HG02870 (cell line): ENCODE measurements around the gene CCNG1.
A peak's percentile ranks its signal among the peaks of the same experiment; 100 is the strongest.
"Not testable (repeated sequence)": the region's sequence is repeated elsewhere in the genome, so short reads cannot be mapped to it uniquely, and the experiment has no call there.

Experiments
- ATAC-seq: cut with Tn5 transposase; IDR thresholded peaks from one replicate; pipeline ENCODE4 v1.9.1; 2021; ENCODE audit warnings: mild to moderate bottlenecking, moderate library complexity; ENCODE audit not compliant: unreplicated experiment

The CCNG1 gene

GRCh38 chr5:163437309-163438182, at the start of gene CCNG1:
Gene CCNG1, plus strand, starts transcription at chr5:163437595. Its CDS starts 1,662 bp downstream, at chr5:163439257.
- peak; percentile 94 for ATAC-seq

GRCh38 chr5:163395792-163396191, 41.6 kb upstream of the CCNG1 start:
- ATAC-seq: no peak

GRCh38 chr5:163396818-163397340, 40.5 kb upstream of the CCNG1 start:
- ATAC-seq: not testable (repeated sequence)

- ATAC-seq: no peak
These were observed 40.0 kb upstream of the CCNG1 start for GRCh38 chr5:163397354-163397753.

- ATAC-seq: no peak
These were observed 37.5 kb upstream of the CCNG1 start for GRCh38 chr5:163399923-163400322.

- no peak for ATAC-seq
These were observed 36.1 kb upstream of the CCNG1 start for GRCh38 chr5:163401271-163401670.

GRCh38 chr5:163402007-163402406, 35.4 kb upstream of the CCNG1 start:
- no peak for ATAC-seq

- no peak for ATAC-seq
These were observed 32.8 kb upstream of the CCNG1 start for GRCh38 chr5:163404364-163405173.

- peak; percentile 83 for ATAC-seq
These were observed 30.2 kb upstream of the CCNG1 start for GRCh38 chr5:163407034-163407655.

- ATAC-seq: peak; percentile 58
These were observed 29.0 kb upstream of the CCNG1 start for GRCh38 chr5:163408311-163408923.

- ATAC-seq: no peak
These were observed 28.0 kb upstream of the CCNG1 start for GRCh38 chr5:163409384-163409783.

GRCh38 chr5:163410505-163410904, 26.9 kb upstream of the CCNG1 start:
- ATAC-seq: peak; percentile 29

- not testable (repeated sequence) for ATAC-seq
These were observed 21.7 kb upstream of the CCNG1 start for GRCh38 chr5:163415673-163416072.

- ATAC-seq: no peak
These were observed 12.6 kb upstream of the CCNG1 start for GRCh38 chr5:163424836-163425235.

- ATAC-seq: not testable (repeated sequence)
These were observed 11.3 kb upstream of the CCNG1 start for GRCh38 chr5:163426128-163426527.

GRCh38 chr5:163432544-163432943, 4.9 kb upstream of the CCNG1 start:
- no peak for ATAC-seq

GRCh38 chr5:163433271-163433670, 4.1 kb upstream of the CCNG1 start:
- no peak for ATAC-seq

GRCh38 chr5:163434401-163434866, 3.0 kb upstream of the CCNG1 start:
- ATAC-seq: no peak

GRCh38 chr5:163436515-163436914, 880 bp upstream of the CCNG1 start:
- ATAC-seq: no peak

GRCh38 chr5:163437011-163437308, 435 bp upstream of the CCNG1 start:
- ATAC-seq: no peak

GRCh38 chr5:163439092-163439425, 1.7 kb downstream of the CCNG1 start:
- peak; percentile 19 for ATAC-seq
